ENCODE data around the gene RPP25L. TPM values are rescaled to one million over a fixed set of nuclear protein-coding genes. Genes with fewer than 3 reads are reported as not detected.

The RPP25L gene
- total RNA-seq, 2 donors from 2014 or later = 19.3 to 22.4 TPM

- Histone ChIP-seq H3K27ac (ENCODE audit: low read depth, low read length) (no peak overlapping the region), H3K4me3 (ENCODE audit: low read length) (no peak overlapping the region), H3K9me3 (ENCODE audit: control insufficient read depth, low read length) (no peaks in the 10 kb centered on the region), H3K4me1 (ENCODE audit: control insufficient read depth, insufficient read depth, low read length) (peaks cover 4% of the 10 kb centered on the region), H3K36me3 (ENCODE audit: control insufficient read depth, insufficient read depth, low read length) (no peaks in the 10 kb centered on the region), H3K9ac (ENCODE audit: extremely low read depth, low read length, poor library complexity, severe bottlenecking) (no peak overlapping the region), H3K27me3 (ENCODE audit: control insufficient read depth, insufficient read depth, low read length, poor library complexity, severe bottlenecking) (no peaks in the 10 kb centered on the region)
- Mint-ChIP-seq H3K27ac (no peak overlapping the region), H3K4me3 (no peak overlapping the region), H3K27me3 (ENCODE audit: insufficient read depth) (peaks cover 9% of the 10 kb centered on the region), H3K9me3 (no peaks in the 10 kb centered on the region), H3K36me3 (ENCODE audit: low read depth) (no peaks in the 10 kb centered on the region), H3K4me1 (peaks cover 25% of the 10 kb centered on the region)
- 87 to 93% methylated on average over 14 of the region's 14 CpGs for WGBS, 2 experiments (ENCODE audit: insufficient coverage in 1 of 2, insufficient read length in 1 of 2)
- TF ChIP-seq CTCF (conservative IDR thresholded peaks at IDR 0.05) = no peak
- DNase-seq = no peak
Measured at GRCh38 chr9:34658461-34658860, 46.6 kb upstream of the RPP25L start.

- H3K4me3 ChIP-seq (ENCODE audit: low read length) = no peak overlapping the region
- TF ChIP-seq CTCF (conservative IDR thresholded peaks at IDR 0.05) = no peak
- no peaks in the 10 kb centered on the region for H3K9me3 ChIP-seq (ENCODE audit: control insufficient read depth, low read length)
- peaks cover 33% of the 10 kb centered on the region for H3K4me1 Mint-ChIP-seq
- H3K36me3 ChIP-seq (ENCODE audit: control insufficient read depth, insufficient read depth, low read length) = no peaks in the 10 kb centered on the region
- H3K9me3 Mint-ChIP-seq = no peaks in the 10 kb centered on the region
- H3K36me3 Mint-ChIP-seq (ENCODE audit: low read depth) = no peaks in the 10 kb centered on the region
- H3K27ac ChIP-seq (ENCODE audit: low read depth, low read length) = no peak overlapping the region
- DNase-seq = no peak
- H3K27me3 Mint-ChIP-seq (ENCODE audit: insufficient read depth) = peaks cover 9% of the 10 kb centered on the region
- peaks cover 15% of the 10 kb centered on the region for H3K4me1 ChIP-seq (ENCODE audit: control insufficient read depth, insufficient read depth, low read length)
- WGBS, 2 experiments (ENCODE audit: insufficient coverage in 1 of 2, insufficient read length in 1 of 2) = 94% methylated on average over 5 of the region's 5 CpGs; no CpG with 5 or more reads in 1 of the 2 experiments
- H3K27ac Mint-ChIP-seq = no peak overlapping the region
- no peak overlapping the region for H3K9ac ChIP-seq (ENCODE audit: extremely low read depth, low read length, poor library complexity, severe bottlenecking)
- H3K27me3 ChIP-seq (ENCODE audit: control insufficient read depth, insufficient read depth, low read length, poor library complexity, severe bottlenecking) = no peaks in the 10 kb centered on the region
- H3K4me3 Mint-ChIP-seq = no peak overlapping the region
Measured at GRCh38 chr9:34656992-34657391, 45.1 kb upstream of the RPP25L start.

DNA sequence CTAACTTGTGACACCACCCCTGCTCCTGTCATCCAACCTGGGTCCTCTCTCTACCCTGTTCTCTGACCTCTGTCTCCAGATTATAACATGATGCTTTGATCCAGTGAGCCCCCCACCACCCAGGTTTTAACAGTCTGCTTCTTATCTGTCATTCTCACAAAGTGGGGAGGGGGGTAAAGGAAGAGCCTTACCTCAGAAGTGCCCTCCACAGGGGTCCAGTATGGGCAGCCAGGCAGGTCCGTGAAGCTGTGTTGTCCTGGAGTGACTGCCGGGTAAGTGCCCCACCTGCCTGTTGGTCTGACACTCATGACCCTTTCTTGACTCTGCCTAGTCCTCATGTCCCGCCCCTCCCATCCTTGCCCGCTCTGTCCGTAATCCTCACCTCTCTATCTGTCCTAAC lies 43.5 kb upstream of the RPP25L start:
- Histone ChIP-seq H3K27ac (ENCODE audit: low read depth, low read length) (no peak overlapping the region), H3K4me3 (ENCODE audit: low read length) (no peak overlapping the region), H3K9me3 (ENCODE audit: control insufficient read depth, low read length) (no peaks in the 10 kb centered on the region), H3K4me1 (ENCODE audit: control insufficient read depth, insufficient read depth, low read length) (peaks cover 15% of the 10 kb centered on the region), H3K36me3 (ENCODE audit: control insufficient read depth, insufficient read depth, low read length) (peaks cover 4% of the 10 kb centered on the region), H3K27me3 (ENCODE audit: control insufficient read depth, insufficient read depth, low read length, poor library complexity, severe bottlenecking) (no peaks in the 10 kb centered on the region), H3K9ac (ENCODE audit: extremely low read depth, low read length, poor library complexity, severe bottlenecking) (no peak overlapping the region)
- Mint-ChIP-seq H3K9me3 (no peaks in the 10 kb centered on the region), H3K36me3 (ENCODE audit: low read depth) (peaks cover 1% of the 10 kb centered on the region), H3K27me3 (ENCODE audit: insufficient read depth) (peaks cover 4% of the 10 kb centered on the region), H3K27ac (no peak overlapping the region), H3K4me1 (peaks cover 42% of the 10 kb centered on the region), H3K4me3 (no peak overlapping the region)
- WGBS, 2 experiments (ENCODE audit: insufficient coverage in 1 of 2, insufficient read length in 1 of 2) = 73 to 84% methylated on average over 4 to 5 of the region's 5 CpGs
- no peak for DNase-seq
- TF ChIP-seq CTCF (conservative IDR thresholded peaks at IDR 0.05) = no peak
